A549 (cell line): ENCODE measurements around the gene OR5A1.

ENCODE experiments used
- CEBPB ChIP-seq, 2 experiments: fragments of >200 bp in 1 of 2; sonication (Bioruptor Twin) in 1 of 2; formaldehyde crosslinking in 1 of 2; IDR thresholded peaks; 2 replicates each; pipeline ENCODE4 v1.6.1; 2012 to 2016
- CHD4 ChIP-seq: fragments of 200-600 bp; sonication (generic); IDR thresholded peaks from 2 replicates; pipeline ENCODE4 v1.6.1; 2016; ENCODE audit warnings: antibody characterized with exemption, mild to moderate bottlenecking, borderline replicate concordance
- HDAC2 ChIP-seq: fragments of 200-600 bp; sonication (generic); IDR thresholded peaks from 2 replicates; pipeline ENCODE4 v1.6.1; 2016
- KDM1A ChIP-seq: fragments of 200-600 bp; sonication (generic); IDR thresholded peaks from 2 replicates; pipeline ENCODE4 v1.6.1; 2016; ENCODE audit warnings: low read depth, mild to moderate bottlenecking
- KDM5A ChIP-seq: fragments of 200-600 bp; sonication (generic); IDR thresholded peaks from 2 replicates; pipeline ENCODE4 v1.6.1; 2016; ENCODE audit warnings: antibody characterized with exemption, mild to moderate bottlenecking
- MAFK ChIP-seq: fragments of 450-650 bp; IDR thresholded peaks from 2 replicates; pipeline ENCODE4 v1.6.1; 2014; ENCODE audit not compliant: partially characterized antibody
- PHF8 ChIP-seq: fragments of 200-600 bp; sonication (generic); IDR thresholded peaks from 2 replicates; pipeline ENCODE4 v1.6.1; 2016; ENCODE audit warnings: low read depth, mild to moderate bottlenecking, antibody characterized with exemption, moderate library complexity, borderline replicate concordance
- POLR2A ChIP-seq: IDR thresholded peaks from 2 replicates; pipeline ENCODE4 v1.6.1; 2012; ENCODE audit warnings: mild to moderate bottlenecking, low read length
- POLR2AphosphoS2 ChIP-seq: conservative IDR thresholded peaks from 2 replicates; pipeline ENCODE4 v1.6.1; 2012; ENCODE audit warnings: low read length, improper control_type of control experiment, inconsistent platforms
- RCOR1 ChIP-seq: fragments of 150-350 bp; IDR thresholded peaks from 2 replicates; pipeline ENCODE4 v1.6.1; 2014; ENCODE audit warnings: antibody characterized with exemption, low read length, low read depth
- TF ChIP-seq, protein P1 (sequence below): fragments of >200 bp; sonication (Bioruptor Twin); formaldehyde crosslinking; IDR thresholded peaks from 3 replicates; pipeline ENCODE4 v1.5.1; 2016
- TF ChIP-seq, protein P2 (sequence below): fragments of 450-650 bp; IDR thresholded peaks from 2 replicates; pipeline ENCODE4 v1.6.1; 2014; ENCODE audit warnings: antibody characterized with exemption
- TF ChIP-seq, protein P3 (sequence below): fragments of 200-600 bp; sonication (generic); IDR thresholded peaks from 2 replicates; pipeline ENCODE4 v1.6.1; 2016; ENCODE audit warnings: antibody characterized with exemption, mild to moderate bottlenecking, moderate library complexity
- TF ChIP-seq, protein P4 (sequence below): IDR thresholded peaks from 2 replicates; pipeline ENCODE4 v1.6.1; 2012

DNA sequence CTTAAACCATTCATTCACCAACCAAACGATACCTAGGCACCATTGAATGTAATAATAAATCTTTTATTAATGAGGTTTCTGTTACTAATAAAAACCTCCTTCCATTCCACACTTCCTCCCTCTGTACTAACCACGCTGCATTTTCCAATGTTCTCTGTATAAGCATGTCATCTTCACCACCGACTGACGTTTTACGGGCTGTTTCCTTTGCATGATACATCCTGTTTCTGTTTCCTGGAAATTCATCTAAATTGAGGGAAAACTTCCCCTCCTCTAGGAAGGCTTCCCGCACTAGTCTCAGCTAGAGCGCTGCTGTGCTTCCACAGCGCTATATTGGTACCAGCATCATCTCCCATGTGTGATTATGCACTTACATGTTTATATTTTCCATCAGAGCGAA is 38.9 kb downstream of the OR5A1 start:
- TF ChIP-seq CEBPB (IDR thresholded peaks at IDR 0.05) (no peak), CHD4 (no peak), POLR2A (no peak), POLR2AphosphoS2 (no peak), KDM5A (no peak), KDM1A (no peak), HDAC2 (no peak), MAFK (no peak), RCOR1 (no peak), PHF8 (no peak)
- TF ChIP-seq, protein P1, sequence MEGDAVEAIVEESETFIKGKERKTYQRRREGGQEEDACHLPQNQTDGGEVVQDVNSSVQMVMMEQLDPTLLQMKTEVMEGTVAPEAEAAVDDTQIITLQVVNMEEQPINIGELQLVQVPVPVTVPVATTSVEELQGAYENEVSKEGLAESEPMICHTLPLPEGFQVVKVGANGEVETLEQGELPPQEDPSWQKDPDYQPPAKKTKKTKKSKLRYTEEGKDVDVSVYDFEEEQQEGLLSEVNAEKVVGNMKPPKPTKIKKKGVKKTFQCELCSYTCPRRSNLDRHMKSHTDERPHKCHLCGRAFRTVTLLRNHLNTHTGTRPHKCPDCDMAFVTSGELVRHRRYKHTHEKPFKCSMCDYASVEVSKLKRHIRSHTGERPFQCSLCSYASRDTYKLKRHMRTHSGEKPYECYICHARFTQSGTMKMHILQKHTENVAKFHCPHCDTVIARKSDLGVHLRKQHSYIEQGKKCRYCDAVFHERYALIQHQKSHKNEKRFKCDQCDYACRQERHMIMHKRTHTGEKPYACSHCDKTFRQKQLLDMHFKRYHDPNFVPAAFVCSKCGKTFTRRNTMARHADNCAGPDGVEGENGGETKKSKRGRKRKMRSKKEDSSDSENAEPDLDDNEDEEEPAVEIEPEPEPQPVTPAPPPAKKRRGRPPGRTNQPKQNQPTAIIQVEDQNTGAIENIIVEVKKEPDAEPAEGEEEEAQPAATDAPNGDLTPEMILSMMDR = no peak
- TF ChIP-seq, protein P2, sequence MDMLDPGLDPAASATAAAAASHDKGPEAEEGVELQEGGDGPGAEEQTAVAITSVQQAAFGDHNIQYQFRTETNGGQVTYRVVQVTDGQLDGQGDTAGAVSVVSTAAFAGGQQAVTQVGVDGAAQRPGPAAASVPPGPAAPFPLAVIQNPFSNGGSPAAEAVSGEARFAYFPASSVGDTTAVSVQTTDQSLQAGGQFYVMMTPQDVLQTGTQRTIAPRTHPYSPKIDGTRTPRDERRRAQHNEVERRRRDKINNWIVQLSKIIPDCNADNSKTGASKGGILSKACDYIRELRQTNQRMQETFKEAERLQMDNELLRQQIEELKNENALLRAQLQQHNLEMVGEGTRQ = no peak
- TF ChIP-seq, protein P3, sequence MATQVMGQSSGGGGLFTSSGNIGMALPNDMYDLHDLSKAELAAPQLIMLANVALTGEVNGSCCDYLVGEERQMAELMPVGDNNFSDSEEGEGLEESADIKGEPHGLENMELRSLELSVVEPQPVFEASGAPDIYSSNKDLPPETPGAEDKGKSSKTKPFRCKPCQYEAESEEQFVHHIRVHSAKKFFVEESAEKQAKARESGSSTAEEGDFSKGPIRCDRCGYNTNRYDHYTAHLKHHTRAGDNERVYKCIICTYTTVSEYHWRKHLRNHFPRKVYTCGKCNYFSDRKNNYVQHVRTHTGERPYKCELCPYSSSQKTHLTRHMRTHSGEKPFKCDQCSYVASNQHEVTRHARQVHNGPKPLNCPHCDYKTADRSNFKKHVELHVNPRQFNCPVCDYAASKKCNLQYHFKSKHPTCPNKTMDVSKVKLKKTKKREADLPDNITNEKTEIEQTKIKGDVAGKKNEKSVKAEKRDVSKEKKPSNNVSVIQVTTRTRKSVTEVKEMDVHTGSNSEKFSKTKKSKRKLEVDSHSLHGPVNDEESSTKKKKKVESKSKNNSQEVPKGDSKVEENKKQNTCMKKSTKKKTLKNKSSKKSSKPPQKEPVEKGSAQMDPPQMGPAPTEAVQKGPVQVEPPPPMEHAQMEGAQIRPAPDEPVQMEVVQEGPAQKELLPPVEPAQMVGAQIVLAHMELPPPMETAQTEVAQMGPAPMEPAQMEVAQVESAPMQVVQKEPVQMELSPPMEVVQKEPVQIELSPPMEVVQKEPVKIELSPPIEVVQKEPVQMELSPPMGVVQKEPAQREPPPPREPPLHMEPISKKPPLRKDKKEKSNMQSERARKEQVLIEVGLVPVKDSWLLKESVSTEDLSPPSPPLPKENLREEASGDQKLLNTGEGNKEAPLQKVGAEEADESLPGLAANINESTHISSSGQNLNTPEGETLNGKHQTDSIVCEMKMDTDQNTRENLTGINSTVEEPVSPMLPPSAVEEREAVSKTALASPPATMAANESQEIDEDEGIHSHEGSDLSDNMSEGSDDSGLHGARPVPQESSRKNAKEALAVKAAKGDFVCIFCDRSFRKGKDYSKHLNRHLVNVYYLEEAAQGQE = no peak
- TF ChIP-seq, protein P4, sequence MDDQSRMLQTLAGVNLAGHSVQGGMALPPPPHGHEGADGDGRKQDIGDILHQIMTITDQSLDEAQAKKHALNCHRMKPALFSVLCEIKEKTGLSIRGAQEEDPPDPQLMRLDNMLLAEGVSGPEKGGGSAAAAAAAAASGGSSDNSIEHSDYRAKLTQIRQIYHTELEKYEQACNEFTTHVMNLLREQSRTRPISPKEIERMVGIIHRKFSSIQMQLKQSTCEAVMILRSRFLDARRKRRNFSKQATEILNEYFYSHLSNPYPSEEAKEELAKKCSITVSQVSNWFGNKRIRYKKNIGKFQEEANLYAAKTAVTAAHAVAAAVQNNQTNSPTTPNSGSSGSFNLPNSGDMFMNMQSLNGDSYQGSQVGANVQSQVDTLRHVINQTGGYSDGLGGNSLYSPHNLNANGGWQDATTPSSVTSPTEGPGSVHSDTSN = no peak
